HG03159 (cell line): ENCODE data around the gene PKD1L1.
"Not testable (repeated sequence)": the region's sequence is repeated elsewhere in the genome, so short reads cannot be mapped to it uniquely, and the experiment has no call there.

ENCODE experiments used
- ATAC-seq: cut with Tn5 transposase; IDR thresholded peaks from one replicate; pipeline ENCODE4 v1.9.1; 2021; ENCODE audit warnings: mild to moderate bottlenecking, moderate library complexity; ENCODE audit not compliant: unreplicated experiment

Gene PKD1L1

GRCh38 chr7:47948141-47948790 lies at the start of gene PKD1L1:
TSS of gene PKD1L1 (minus strand) at chr7:47948466. CDS start at chr7:47948440, 26 bp downstream.
- no peak for ATAC-seq

DNA sequence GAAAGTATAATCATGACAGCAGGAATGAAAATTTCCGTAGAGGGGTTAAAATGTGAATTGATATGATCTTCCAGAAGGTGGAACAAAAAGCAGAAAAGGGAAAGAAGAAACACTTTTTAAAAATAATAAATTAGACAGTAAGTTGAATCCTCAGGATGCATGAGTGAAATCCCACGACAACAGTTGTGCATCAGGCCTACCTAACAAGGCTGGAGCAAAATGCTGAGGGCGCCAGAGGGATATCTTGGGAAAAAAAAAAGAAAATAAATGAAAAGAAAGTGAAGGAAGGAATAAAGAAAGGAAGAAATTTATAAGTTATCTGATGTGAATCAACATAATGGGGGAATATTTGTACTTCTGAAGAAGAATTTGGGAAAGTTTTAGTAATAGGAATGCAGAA lies 44.2 kb upstream of the PKD1L1 start:
- ATAC-seq = no peak

GRCh38 chr7:47991741-47992311 lies 43.6 kb upstream of the PKD1L1 start:
- peak; percentile 99 for ATAC-seq

DNA sequence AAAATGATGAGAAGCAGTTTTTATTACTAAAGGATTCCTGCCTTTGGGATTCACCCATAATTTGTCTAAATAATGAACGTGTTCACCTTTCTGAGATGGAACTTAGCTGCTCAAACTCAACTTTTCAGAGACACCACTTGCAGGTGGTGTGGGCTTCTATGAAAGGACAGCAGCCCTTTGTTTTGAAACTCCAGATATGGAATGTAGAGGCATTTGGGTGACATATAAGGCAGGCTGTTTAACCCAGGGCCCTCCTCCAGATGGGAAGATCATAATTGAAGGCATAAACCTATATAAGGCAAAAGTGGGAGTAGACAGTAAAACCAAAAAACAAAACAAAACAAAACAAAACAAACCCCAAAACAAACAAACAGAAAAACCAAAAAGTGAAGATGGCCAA lies 43.0 kb upstream of the PKD1L1 start:
- no peak for ATAC-seq

DNA sequence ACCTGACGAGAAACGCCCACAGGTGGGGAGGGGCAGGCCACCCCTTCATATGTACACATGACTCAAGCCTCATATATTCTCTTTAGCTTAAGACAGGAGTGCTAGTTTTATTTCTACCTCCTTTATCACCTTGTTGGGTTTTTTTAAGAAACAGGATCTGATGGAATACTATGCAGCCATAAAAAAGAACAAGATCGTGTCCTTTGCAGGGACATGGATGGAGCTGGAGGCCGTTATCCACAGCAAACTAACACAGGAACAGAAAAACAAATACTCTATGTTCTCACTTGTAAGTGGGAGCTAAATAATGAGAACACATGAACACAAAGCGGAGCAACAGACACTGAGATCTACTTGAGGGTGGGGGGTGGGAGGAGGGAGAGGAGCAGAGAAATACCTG lies 42.3 kb upstream of the PKD1L1 start:
- no peak for ATAC-seq

DNA sequence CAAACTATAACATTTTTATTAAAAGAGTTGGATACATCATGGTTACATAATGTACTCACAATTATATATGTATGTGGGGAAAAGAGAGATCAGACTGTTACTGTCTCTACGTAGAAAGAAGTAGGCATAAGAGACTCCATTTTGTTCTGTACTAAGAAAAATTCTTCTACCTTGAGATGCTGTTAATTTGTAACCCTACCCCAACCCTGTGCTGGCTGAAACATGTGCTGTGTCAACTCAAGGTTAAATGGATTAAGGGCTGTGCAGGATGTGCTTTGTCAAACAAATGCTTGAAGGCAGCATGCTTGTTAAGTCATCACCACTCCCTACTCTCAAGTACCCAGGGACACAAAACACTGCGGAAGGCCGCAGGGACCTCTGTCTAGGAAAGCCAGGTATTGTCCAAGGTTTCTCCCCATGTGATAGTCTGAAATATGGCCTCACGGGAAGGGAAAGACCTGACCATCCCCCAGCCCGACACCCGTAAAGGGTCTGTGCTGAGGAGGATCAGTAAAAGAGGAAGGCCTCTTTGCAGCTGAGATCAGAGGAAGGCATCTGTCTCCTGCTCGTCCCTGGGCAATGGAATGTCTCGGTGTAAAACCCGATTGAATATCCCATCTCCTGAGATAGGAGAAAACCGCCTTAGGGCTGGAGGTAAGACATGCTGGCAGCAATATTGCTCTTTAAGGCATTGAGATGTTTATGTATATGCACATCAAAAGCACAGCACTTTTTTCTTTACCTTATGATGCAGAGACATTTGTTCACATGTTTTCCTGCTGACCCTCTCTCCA lies 41.5 kb upstream of the PKD1L1 start:
- ATAC-seq = not testable (repeated sequence)

DNA sequence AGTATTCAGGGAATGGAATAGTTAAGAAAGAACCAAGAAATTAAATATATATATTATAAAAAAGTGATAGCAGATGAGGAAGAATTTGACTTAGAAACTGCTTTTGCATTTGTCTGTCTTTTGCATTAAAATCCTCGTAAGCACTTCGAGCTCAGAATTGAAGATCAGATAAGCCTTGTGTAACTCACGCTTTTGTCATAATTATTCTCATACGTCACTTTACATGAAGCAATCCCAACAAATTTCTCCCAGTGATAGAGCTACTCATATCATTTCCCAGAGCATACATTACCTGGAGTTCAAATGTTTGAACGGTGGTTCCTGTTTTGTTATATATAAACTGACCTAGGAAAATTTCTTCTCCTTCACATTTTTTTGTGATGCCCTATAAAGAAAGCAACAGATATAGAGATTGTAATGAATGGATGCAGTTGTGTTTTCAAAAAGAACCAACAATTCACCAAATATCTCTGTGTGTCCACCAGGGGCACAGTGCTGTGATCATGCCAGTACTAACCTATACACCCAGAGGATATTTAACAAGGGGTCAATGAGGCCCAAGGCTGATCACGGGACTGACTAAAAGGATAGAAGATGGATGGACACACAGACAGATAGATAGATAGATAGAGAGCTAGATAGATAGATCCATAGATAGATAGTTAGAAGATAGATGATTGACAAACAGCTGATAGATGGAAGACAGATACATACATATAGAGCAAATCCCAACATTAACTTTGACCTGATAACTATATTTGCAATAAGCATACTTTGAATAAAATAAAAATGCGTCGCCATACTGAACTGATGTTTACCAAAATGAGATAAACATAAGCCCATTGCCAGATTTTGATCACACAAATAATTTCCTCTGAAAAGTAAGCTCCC lies 40.5 kb upstream of the PKD1L1 start:
- no peak for ATAC-seq

DNA sequence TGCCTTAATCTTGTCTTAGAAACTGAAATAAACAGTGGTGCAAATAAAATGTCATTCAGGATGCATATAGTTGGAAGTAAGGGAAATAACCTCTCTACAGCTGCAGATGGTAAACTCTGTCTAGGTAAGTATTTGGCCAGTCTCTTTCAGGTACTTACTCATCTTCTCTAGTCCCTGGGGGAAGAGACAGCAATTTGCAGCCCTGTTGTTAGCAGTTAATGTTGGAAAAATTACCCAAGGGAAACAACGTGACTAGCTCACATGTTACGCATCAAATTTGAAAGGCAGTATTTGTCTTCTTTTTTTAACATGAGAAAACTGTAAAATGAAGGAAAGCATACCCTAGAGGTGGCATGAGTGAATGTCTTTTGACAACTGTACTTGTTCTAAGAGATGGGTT lies 34.3 kb upstream of the PKD1L1 start:
- ATAC-seq = no peak

DNA sequence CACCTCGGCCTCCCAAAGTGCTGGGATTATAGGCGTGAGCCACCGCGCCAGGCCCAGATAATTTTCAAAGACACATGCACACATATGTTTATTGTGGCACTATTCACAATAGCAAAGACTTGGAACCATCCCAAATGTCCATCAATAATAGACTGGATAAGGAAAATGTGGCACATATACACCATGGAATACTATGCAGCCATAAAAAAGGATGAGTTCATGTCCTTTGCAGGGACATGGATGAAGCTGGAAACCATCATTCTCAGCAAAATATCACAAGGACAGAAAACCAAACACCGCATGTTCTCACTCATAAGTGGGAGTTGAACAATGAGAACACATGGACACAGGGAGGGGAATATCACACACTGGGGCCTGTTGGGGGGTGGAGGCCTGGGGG lies 32.4 kb upstream of the PKD1L1 start:
- ATAC-seq = not testable (repeated sequence)

DNA sequence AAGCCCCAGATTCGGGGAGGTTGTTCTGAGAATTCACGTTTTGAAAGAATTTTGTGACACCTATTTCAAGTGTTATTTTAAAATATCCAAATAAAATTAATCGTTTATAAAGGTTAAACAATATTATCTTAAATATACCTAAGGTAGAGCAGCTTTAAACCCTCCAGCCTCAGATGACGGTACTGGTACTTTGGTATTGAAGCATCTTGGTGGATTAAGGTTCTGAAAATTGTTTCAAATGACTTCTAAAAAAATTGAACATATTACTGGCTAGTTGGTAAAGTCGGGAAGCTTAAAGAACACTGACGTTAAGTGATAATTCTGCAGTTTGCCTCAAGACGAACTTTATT lies 31.5 kb upstream of the PKD1L1 start:
- no peak for ATAC-seq

- peak; percentile 99 for ATAC-seq
These were observed 31.0 kb upstream of the PKD1L1 start, which contains the start of gene HUS1 for GRCh38 chr7:47979145-47979831. TSS of gene HUS1 (minus strand) at chr7:47979615. CDS start at chr7:47979519, 96 bp downstream.

- ATAC-seq = no peak
These were observed 30.5 kb upstream of the PKD1L1 start for GRCh38 chr7:47978790-47979144.

GRCh38 chr7:47973739-47974138 lies 25.5 kb upstream of the PKD1L1 start:
- no peak for ATAC-seq

- ATAC-seq = no peak
These were observed 22.5 kb upstream of the PKD1L1 start for GRCh38 chr7:47970761-47971160.

DNA sequence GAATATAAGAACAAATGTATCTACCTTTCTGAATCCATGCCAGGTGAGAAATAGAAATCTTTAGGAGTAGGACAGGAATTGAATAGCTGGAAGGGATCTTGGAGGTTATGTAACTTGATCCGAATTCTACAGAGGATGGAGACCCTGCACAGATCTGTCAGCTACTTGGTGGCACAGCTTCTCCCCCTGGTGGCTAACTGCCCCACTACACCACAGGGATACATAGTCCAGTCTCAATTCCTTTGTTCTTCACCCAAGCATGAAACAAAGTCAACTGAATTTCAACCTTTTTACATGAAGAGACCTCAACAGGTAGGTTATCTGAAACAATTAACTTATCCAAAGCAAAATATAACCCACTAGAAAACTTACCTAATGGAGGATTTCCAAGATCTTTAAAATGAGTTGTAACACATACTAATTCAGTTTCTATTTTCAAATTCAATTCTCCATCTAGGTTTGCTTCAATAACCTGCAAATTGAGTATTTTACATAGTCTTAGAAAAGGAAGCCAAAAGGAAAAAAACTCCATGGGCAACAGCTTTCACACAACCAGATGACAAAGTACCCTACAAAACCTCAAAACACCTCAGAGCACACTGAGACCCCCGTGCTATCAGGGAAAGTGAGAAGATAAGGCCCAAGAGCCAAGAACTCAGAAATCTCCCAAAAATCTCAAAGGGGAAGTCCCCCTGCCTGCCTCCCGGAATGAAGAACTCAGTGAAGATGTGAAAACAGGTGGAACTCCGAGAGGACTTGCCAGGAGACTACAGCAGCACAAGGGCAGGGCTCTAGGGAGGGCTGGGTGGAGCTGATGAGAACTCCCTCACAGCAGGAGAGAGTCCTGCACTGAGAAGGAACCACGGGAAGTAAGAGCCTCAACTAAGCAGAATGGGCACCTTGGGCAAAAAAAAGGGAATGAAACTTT lies 20.8 kb upstream of the PKD1L1 start:
- ATAC-seq = peak; percentile 89

DNA sequence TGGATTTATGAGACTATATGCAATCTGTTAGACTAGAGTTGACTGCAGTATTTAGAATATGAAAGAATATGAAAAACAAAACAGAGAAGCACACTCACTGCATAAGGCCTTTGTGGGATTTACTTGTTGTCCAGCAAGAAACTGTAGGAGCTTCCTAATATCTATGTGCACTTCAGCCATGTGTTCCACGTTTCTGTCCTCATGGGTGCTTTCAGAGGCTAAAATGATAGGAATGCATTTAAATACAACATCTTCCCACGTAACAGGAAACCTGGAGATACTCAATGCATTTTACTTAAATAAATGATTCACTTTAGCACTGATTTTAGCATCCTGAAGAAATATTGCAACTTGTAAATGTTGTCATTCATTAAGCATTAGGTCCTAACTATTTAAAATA lies 19.4 kb upstream of the PKD1L1 start:
- no peak for ATAC-seq

DNA sequence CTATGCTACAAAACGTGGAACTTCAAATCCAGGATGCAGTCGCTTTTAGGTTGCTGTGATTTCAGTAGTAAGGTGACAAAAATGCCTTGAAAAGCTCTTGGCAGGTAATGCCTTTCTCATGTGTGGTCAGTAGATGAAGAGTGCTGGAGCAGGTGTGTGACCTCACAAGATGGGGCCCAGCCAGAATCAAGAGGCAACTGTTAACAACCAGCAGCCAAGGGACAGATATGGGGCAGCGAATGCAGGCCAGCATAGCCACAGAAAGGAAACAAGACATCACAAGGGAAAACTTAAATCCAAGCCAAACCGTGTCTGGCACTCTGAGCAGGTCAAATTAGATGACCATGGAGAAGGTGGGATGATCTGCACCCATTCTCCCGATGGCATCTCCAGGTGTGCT lies 18.9 kb upstream of the PKD1L1 start:
- no peak for ATAC-seq

DNA sequence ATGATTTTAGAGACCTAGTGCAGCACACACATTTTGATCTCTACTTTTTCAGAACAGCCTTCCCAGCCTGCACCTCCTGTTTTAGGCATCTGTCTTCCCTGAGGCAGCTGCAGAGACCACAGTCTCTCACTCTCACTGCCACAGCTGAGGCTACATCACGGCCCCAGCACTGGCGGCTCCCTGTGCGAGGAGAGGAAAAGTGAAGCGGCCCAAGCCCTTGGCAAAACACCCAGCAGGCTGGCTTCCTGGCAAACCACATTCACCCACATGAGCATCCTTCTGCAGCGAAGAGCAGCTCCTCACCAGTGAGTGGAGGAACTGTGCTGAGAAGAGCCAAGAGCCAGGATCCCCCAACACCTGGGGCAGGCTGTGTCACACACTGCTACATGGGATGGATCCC lies 17.2 kb upstream of the PKD1L1 start:
- ATAC-seq = no peak

- no peak for ATAC-seq
These were observed 14.0 kb upstream of the PKD1L1 start for GRCh38 chr7:47962262-47962661.

DNA sequence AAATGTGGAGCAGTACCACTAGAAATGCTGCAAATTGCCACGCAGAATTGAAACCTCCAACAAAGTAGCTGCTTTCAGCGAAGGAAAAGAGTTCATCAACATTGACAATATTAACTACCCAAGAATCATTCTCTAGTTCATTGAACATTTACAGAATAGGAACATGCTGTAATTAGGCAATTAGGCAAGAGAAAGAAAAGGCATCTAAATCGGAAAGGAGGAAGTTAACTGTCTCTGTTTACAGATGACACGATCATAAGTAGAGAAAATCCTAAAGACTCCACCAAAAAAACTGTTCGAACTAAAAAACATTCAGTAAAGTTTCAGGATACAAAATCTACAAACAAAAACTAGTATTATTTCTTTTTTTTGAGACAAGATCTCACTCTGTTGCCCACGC lies 8.9 kb upstream of the PKD1L1 start:
- no peak for ATAC-seq
